KMS-11 (cell line): ENCODE data around the gene PIP4K2B.

Source experiments
- H2AFZ ChIP-seq: fragments of 200-600 bp; sonication (generic); 2 replicates; pipeline ENCODE4 v1.6.1; 2016; ENCODE audit warnings: antibody characterized with exemption, mixed run types, low read depth
- H3K27ac ChIP-seq: fragments of 200-600 bp; sonication (generic); 2 replicates; pipeline ENCODE4 v1.6.1; 2016; ENCODE audit warnings: mild to moderate bottlenecking, mixed run types
- H3K27me3 ChIP-seq: fragments of 200-600 bp; sonication (generic); 2 replicates; pipeline ENCODE4 v1.6.1; 2017; ENCODE audit warnings: mild to moderate bottlenecking, low read depth, mixed run types, moderate library complexity; ENCODE audit not compliant: insufficient read depth
- H3K36me3 ChIP-seq: fragments of 200-600 bp; sonication (generic); 2 replicates; pipeline ENCODE4 v1.6.1; 2017; ENCODE audit warnings: mild to moderate bottlenecking, mixed run types; ENCODE audit not compliant: insufficient read depth
- H3K4me1 ChIP-seq: fragments of 200-600 bp; sonication (generic); 2 replicates; pipeline ENCODE4 v1.6.1; 2016; ENCODE audit warnings: mild to moderate bottlenecking, low read depth, mixed run types; ENCODE audit not compliant: poor library complexity, severe bottlenecking
- H3K4me2 ChIP-seq: fragments of 200-600 bp; sonication (generic); 2 replicates; pipeline ENCODE4 v1.7.0; 2016; ENCODE audit warnings: mild to moderate bottlenecking, mixed run types
- H3K4me3 ChIP-seq: fragments of 200-600 bp; sonication (generic); IDR thresholded peaks from 2 replicates; pipeline ENCODE4 v1.6.1; 2017; ENCODE audit warnings: low read depth, low read length, mixed read lengths; ENCODE audit not compliant: insufficient read depth
- H3K79me2 ChIP-seq: fragments of 200-600 bp; sonication (generic); 2 replicates; pipeline ENCODE4 v1.6.1; 2016; ENCODE audit warnings: low read depth, mixed run types; ENCODE audit not compliant: insufficient read depth
- H3K9ac ChIP-seq: fragments of 200-600 bp; sonication (generic); 2 replicates; pipeline ENCODE4 v1.6.1; 2016; ENCODE audit warnings: mild to moderate bottlenecking, mixed run types
- H4K20me1 ChIP-seq: fragments of 200-600 bp; sonication (generic); 2 replicates; pipeline ENCODE4 v1.6.1; 2016; ENCODE audit warnings: mild to moderate bottlenecking, mixed run types; ENCODE audit not compliant: insufficient read depth
- CTCF ChIP-seq: fragments of 200-600 bp; sonication (generic); conservative IDR thresholded peaks from 2 replicates; pipeline ENCODE4 v1.6.1; 2017; ENCODE audit warnings: low read depth, mild to moderate bottlenecking, antibody characterized with exemption, low read length, moderate library complexity, mixed read lengths

The PIP4K2B gene

GRCh38 chr17:38717139-38717745, 82.1 kb downstream of the PIP4K2B start:
- no peak overlapping the region for H3K4me3 ChIP-seq
- H3K27me3 ChIP-seq, result no peaks in the 10 kb centered on the region
- H4K20me1 ChIP-seq, result no peaks in the 10 kb centered on the region
- no peak overlapping the region for H3K4me2 ChIP-seq
- H3K36me3 ChIP-seq, result no peaks in the 10 kb centered on the region
- no peaks in the 10 kb centered on the region for H3K4me1 ChIP-seq
- no peak overlapping the region for H2AFZ ChIP-seq
- no peak overlapping the region for H3K9ac ChIP-seq
- no peak overlapping the region for H3K27ac ChIP-seq
- no peak for TF ChIP-seq CTCF
- no peaks in the 10 kb centered on the region for H3K79me2 ChIP-seq

GRCh38 chr17:38716368-38717005, 82.9 kb downstream of the PIP4K2B start:
- TF ChIP-seq CTCF, result no peak
- Histone ChIP-seq H4K20me1 (no peaks in the 10 kb centered on the region), H2AFZ (no peak overlapping the region), H3K36me3 (no peaks in the 10 kb centered on the region), H3K4me1 (no peaks in the 10 kb centered on the region), H3K4me2 (no peak overlapping the region), H3K27me3 (no peaks in the 10 kb centered on the region), H3K4me3 (no peak overlapping the region), H3K79me2 (no peaks in the 10 kb centered on the region), H3K9ac (no peak overlapping the region), H3K27ac (no peak overlapping the region)
